HG03558 (cell line): ENCODE data around the gene KIF23.

ENCODE experiments used
- ATAC-seq: cut with Tn5 transposase; IDR thresholded peaks from one replicate; pipeline ENCODE4 v1.9.1; 2021; ENCODE audit warnings: moderate number of reproducible peaks; ENCODE audit not compliant: unreplicated experiment; ENCODE audit errors: extremely low read depth

KIF23 gene

GRCh38 chr15:69460481-69460880, 46.3 kb downstream of the KIF23 start:
- no peak for ATAC-seq

DNA sequence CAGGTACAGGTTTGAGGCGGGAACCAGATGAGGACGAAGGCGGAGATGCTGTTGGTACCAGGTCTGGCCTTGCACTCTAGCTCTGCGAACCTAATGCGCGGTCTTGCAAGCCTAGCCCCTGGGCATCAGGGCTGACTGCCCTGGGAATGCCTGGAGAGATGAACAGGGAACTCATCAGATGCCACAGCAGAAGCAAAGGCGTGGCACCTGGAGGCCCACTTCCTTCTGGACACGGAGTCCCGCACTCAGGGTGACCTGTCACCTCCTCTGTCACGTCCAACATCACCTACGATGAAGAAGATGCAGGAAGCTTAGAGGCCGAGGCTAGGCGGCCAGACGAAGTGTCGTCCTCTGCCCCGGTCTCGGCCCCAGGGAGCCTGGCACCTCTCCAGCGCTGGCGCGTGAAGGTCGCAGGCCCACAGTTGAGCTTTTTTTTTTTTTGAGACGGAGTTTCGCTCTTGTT, 47.9 kb downstream of the KIF23 start:
- ATAC-seq: no peak

- ATAC-seq: peak; percentile 57
Measured at GRCh38 chr15:69462493-69463181, 48.5 kb downstream of the KIF23 start.

DNA sequence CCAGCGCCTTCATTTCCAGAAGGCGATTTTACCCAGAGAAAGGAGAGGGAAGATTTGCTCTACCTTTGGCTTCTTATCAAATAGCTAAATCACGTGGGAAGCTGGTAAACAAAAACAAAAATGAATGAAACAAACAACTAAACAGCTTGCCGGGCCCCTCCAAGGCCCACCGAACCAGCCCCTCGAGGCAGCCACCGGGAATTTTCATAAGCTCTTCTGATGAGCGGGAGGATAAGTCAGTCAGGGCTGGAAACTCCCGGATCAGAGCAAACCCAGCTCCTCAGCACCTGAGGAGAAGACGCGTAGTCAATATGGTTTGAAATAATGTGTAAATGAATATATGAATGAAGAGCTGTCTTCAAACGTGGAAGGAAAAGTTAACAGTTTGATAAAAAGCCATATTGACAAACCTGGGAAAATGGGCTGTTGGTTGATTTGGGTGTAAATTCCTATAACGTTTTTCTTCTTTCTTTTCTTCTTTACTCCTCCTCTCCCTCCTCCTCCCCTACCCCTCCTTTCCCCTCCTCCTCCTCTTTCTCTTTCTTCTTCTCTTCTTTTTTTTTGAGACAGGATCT, 49.1 kb downstream of the KIF23 start:
- ATAC-seq: no peak

GRCh38 chr15:69465253-69465652, 51.1 kb downstream of the KIF23 start:
- ATAC-seq: no peak

DNA sequence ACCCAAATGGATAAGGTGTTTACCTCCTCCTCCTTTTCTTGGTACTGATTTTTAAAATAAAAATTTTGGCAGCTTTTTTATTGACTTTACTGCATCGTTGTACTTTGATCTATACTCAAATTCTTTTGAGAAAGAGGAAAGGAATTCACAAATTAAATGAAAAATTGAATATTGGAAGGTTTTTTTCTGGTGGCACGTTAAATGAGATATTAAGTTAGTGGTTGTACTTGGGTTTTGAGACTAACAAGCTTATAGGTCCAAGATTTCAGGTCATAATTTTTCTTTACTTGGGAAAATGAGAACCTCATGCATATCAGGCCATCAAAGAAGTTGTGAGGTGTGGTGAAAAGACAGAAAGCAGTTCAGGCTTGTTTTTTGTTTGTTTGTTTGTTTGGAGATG, 52.6 kb downstream of the KIF23 start:
- ATAC-seq: no peak

DNA sequence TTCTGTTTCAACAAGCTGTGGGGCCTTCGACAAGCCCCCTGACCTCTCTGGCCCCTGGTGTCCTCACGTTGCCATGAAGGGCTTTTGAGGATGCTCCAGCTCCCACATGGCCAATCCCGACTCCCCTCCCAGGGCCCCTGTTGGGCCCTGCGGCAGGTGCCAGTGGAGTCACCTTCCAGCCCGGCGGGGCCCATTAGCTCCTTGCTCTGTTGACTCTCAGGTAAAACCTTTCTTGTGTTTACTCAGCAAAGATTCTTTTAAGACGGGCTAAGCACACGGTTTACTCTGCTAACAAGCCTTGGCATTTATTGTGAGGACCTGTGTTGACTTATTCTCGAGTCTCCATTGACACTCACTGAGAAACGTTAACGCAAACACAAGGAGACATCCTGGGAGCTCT, 53.5 kb downstream of the KIF23 start:
- ATAC-seq: no peak

DNA sequence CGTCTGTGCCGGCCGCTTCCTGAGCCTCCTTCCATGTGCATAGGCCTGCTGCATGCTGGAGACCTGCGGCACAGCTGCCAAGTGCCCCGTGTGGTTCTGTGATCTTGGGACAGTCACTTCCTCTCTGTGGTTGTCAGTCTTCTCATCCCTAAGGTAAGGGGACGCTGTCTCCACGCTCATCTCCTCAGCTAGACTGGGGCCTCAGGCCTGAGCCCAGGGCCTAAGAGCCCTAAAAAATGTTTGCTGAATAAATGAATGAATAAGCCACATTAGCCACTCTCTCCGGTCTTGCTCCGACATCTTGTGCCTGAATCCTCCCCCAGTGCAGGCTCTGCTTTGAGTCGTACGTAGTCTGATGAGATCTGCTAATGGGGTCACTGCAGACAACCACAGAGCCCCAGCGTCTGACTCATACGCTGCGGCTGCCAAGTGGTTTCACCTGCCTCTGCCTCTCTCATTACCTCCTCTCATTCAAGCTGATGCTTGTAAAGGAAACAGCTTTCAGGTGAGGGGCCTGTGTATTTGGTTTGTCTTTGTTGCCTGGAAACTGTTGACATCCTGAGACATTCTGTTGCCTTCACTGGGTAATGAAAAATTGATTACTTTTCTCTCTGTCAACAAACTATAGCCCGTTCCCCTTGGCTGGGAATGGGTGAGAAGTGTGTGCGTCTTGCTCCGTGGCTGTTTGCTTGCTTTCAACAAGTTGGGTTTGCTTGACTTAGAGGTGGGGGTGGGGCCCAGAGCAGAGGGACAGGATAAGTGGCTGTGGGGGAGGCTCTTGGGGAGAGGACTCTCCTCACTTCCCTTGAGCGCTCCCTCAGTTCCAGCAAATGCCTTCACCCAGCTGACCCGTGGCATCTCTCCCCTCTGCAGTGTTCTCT, 54.3 kb downstream of the KIF23 start:
- no peak for ATAC-seq

- no peak for ATAC-seq
Measured at GRCh38 chr15:69469467-69470201, 55.5 kb downstream of the KIF23 start.

DNA sequence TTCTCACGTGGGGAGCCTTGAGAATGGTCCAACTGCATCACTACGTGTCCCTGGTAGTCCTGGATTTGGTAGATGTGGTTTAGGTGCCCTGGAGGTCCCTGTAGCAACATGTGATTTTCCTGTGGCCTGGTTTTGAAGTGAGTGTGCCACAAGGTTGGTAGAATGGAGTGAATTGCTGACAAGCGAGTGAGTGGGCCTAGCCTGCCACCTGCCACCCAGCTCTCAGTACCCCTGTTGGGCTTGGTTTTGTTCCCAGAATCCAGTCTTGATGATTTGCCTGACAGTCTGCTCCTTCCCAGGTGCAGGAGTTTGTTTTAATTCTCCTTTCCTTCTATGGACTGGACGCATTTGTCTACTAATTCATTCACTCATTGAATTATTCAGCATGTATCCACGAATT, 57.9 kb downstream of the KIF23 start:
- ATAC-seq: no peak

DNA sequence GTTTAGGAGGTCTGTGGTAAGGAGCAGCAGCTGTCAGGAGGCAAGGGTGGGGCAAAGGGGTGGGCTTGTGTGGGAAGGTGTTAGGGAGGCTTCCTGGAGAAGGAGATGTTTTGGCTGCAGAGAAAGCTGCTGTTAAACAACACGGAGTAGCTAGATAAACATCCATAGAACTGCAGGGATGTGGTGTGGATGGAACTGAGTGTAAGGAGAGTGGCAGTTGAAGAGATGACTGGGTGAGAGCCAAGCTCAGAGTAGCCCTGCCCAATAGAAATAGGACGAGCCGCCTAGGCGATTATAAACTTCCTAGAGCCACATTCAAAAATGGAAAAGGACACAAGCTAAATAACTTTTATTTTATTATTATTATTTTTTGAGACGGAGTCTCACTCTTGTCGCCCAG, 58.4 kb downstream of the KIF23 start:
- no peak for ATAC-seq

DNA sequence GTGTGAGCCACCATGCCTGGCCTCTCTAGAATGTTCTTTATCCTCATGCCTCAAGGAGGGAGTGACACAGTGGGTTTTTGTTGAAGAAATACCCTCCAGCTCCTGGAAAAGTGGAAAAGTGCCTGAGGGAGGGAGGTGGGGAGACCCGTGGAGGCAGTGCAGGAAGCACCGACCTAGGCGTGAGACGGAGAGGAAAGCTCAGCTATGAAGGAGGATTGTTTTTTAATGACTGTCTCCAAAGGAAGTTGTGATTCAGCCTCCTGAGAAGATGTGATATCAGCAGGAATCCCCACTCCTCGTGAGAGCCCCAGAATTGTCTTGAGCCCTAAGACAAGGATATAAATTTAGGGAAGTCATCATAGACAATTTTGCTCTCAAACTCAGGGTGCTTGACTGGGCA, 60.1 kb downstream of the KIF23 start:
- no peak for ATAC-seq

- ATAC-seq: no peak
Measured at GRCh38 chr15:69474846-69475455, 60.8 kb downstream of the KIF23 start.

GRCh38 chr15:69475769-69476358, 61.7 kb downstream of the KIF23 start:
- no peak for ATAC-seq

DNA sequence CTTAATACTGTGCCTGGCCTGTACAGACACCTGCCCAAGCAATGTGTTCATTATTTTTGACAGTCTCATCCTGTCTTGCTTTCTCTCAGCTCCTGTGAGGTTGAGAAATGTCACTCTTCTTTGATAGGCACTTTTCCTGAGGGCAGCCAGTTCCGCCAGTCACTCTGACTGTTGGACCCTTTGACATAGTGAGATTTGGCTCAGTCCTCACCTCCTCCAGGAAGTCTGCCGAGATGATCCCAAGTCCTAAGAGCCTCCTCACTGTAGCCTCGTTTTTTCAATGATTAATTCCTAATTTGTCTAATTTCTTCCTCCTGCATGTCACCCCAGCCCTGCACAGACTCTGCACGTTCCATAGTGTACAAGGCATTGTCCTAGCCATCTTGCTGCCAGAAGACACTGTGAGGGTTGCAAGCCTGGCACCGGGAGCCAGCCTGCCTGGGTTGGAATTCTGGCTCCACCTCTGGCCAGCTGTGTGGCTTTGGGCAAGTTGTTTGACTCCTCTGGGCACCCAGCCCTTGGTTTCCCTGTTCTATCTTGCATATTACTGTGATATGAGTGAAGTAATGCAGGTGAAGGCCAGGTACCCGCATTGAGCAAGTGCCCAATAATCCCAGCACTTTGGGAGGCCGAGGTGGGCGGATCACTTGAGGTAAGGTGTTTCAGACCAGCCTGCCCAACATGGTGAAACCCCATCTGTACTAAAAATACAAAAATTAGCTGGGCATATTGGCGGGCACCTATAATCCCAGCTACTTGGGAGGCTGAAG, 62.7 kb downstream of the KIF23 start:
- no peak for ATAC-seq

GRCh38 chr15:69478259-69478781, 64.2 kb downstream of the KIF23 start:
- no peak for ATAC-seq

GRCh38 chr15:69479081-69479480, 64.9 kb downstream of the KIF23 start:
- ATAC-seq: no peak

DNA sequence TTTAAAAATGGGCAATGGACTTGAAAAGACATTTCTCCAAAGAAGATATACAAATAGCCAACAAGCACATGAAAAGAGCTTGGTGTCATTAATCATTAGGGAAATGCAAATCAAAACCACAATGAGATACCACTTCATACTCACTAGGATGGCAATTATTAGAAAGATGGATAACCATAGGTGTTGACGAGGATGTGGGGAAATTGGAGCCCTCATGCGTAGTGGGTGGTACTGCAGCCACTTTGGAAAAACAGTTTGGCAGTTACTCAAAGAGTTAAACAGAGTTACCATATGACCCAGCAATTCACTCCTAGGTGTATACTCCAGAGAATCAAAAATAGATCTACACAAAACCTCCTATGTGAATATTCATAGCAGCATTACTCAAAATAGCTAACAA, 65.8 kb downstream of the KIF23 start:
- ATAC-seq: no peak

- no peak for ATAC-seq
Measured at GRCh38 chr15:69480932-69481331, 66.8 kb downstream of the KIF23 start.
